ENCODE data around the gene SLC35F5.
A peak's percentile ranks its signal among the peaks of the same experiment; 100 is the strongest.
"Not testable (repeated sequence)": the region's sequence is repeated elsewhere in the genome, so short reads cannot be mapped to it uniquely, and the experiment has no call there.

The SLC35F5 gene, protein sequence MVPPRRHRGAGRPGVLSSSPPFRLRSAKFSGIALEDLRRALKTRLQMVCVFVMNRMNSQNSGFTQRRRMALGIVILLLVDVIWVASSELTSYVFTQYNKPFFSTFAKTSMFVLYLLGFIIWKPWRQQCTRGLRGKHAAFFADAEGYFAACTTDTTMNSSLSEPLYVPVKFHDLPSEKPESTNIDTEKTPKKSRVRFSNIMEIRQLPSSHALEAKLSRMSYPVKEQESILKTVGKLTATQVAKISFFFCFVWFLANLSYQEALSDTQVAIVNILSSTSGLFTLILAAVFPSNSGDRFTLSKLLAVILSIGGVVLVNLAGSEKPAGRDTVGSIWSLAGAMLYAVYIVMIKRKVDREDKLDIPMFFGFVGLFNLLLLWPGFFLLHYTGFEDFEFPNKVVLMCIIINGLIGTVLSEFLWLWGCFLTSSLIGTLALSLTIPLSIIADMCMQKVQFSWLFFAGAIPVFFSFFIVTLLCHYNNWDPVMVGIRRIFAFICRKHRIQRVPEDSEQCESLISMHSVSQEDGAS

GRCh38 chr2:113756355-113757137 is at the start of gene SLC35F5:
Gene SLC35F5, minus strand, starts transcription at chr2:113756642. Its CDS starts 233 bp downstream, at chr2:113756409.
- DNase-seq, result peak; percentile 95

GRCh38 chr2:113799375-113799774 is 42.9 kb upstream of the SLC35F5 start:
- DNase-seq, result no peak

GRCh38 chr2:113797237-113797636 is 40.8 kb upstream of the SLC35F5 start:
- no peak for DNase-seq

- no peak for DNase-seq
These were observed 40.2 kb upstream of the SLC35F5 start for GRCh38 chr2:113796592-113797175.

DNA sequence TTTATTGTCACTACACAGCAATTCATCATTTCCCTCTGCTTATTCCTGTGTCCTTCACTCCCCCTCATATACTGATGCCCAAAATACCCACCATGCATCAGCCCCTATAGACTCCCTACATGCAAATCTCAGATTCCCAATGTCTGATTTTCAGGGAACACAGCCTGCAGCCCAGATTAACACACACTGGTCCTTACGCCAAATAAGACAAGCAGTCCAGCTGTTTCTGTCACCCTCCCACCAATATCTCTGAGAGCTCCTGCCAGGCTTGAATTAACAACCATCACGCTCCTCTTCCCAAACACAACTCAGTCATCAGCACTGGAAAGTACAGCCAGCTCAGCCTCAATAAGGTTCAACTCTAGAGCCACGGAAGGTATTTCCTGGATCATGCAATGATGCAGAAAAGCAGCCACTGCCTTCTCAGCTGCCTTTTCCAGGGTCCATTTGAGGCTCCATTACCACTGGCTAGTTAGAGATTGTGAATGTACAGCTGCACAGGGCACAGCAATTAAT is 39.0 kb upstream of the SLC35F5 start:
- DNase-seq, result no peak

GRCh38 chr2:113791697-113792590 is 35.5 kb upstream of the SLC35F5 start:
- no peak for DNase-seq

GRCh38 chr2:113784823-113785744 is 28.6 kb upstream of the SLC35F5 start:
- no peak for DNase-seq

DNA sequence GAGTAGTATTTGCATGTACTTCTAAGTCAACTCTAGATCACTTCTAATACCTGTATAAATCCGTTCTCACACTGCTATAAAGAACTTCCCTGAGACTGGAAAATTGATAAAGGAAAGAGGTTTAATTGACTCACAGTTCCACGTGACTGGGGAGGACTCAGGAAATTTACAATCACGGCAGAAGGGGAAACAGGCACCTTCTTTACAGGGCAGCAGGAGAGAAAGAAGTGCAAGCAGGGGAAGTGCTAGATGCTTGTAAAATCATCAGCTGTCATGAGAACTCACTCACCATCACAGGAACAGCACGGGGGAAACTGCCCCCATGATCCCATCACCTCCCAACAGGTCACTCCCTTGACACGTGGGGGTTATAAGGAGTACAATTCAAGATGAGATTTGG is 24.0 kb upstream of the SLC35F5 start:
- no peak for DNase-seq

GRCh38 chr2:113777371-113777770 is 20.9 kb upstream of the SLC35F5 start:
- no peak for DNase-seq

DNA sequence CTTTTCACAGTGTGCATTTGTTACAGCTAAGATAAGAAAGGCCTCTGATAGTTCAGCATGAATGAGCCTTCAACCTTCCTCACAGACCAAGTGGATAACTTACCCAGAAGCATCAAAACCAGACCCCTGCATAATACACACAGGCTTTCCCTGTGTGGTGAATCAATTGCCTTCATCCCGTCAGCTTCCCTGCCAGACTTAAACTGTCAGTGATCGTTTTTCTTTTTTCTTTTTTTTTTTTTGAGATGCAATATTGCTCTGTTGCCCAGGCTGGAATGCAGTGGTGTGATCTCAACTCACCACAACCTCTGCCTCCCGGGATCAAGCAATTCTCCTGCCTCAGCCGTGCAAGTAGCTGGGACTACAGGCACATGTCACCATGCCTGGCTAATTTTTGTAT is 20.5 kb upstream of the SLC35F5 start:
- no peak for DNase-seq

DNA sequence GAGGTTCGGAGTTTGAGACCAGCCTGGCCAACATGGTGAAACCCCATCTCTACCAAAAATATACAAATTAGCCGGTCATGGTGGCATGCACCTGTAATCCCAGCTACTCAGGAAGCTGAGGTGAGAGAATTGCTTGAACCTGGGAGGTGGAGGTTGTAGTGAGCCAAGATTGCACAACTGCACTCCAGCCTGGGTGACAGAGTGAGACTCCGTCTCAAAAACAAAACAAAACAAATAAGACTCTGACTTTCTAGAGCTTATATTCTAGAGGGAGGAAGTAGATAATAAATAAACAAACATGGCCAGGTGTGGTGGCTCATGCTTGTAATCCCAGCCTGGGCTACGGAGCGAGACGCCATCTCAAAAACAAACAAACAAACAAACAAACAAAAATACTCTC is 18.2 kb upstream of the SLC35F5 start:
- not testable (repeated sequence) for DNase-seq

DNA sequence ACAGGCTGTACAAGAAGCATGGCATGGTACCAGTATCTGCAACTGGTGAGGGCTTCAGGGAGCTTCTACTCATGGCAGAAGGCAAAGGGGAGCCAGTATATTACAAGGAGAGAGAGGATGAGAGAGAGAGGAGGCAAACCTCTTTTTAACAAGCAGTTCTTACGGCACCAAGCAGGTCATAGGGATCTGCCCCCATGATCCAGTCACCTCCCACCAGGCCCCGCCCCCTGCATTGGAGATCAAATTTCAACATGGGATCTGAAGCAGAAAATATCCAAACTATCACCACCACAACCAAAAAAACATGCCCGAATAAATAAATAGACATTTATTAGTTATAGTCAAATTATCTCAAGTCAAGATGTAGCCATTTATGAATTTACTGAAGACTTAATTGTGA is 14.5 kb upstream of the SLC35F5 start:
- no peak for DNase-seq

GRCh38 chr2:113769555-113769954 is 13.1 kb upstream of the SLC35F5 start:
- no peak for DNase-seq

GRCh38 chr2:113768770-113769169 is 12.3 kb upstream of the SLC35F5 start:
- DNase-seq, result no peak

GRCh38 chr2:113767811-113768460 is 11.5 kb upstream of the SLC35F5 start:
- DNase-seq, result no peak

DNA sequence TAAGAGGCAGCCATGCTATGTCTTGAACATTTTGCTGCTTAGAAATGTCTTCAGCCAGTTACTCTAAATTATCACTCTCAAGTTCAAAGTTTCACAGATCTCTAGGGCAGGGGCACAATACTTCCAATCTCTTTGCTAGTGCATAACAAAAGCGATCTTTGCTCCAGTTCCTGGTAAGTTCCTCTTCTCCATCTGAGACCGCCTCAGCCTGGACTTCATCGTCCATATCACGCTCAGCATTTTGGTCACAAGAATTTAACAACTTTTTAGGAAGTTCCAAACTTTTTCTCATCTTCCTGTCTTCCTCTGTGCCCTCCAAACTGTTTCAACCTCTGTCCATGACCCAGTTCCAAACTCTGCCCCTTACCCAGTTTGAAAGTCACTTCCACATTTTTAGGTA is 8.8 kb upstream of the SLC35F5 start:
- no peak for DNase-seq

DNA sequence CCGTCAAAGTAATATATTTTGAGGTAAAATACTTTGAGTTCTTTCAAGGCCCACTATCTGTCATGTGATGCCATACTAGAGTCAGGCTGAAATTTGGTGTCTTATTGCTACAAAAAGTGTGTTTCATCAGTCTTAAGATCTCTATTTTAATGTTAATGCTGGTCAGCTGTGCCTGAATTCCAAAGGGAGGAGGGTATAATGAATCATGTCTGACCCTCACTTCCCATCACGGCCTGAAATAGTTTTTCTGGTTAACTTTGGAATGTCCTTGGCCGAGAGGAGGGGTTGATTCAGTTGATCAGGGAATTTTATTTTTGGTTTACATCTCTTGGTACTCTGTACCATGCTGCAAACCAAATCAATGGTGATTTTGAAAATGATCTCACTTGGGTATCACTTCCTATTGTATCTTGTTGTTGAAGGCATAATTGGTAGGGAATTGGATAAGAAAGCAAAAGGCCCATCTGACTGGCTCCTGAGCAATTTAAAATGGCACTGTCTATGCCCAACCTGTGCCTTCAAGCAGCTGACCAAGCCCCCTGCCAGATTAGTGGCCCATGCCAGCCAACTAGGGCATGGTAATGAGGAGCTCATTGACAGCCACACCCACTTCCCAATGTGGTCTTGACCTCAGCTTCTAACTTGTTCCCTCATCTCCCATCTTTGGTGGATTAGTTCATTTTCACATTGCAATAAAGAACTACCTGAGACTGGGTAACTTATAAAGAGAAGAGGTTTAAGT is 6.1 kb upstream of the SLC35F5 start:
- no peak for DNase-seq

- DNase-seq, result no peak
These were observed 4.0 kb upstream of the SLC35F5 start for GRCh38 chr2:113760400-113760799.

GRCh38 chr2:113757138-113757657 is 756 bp upstream of the SLC35F5 start:
- no peak for DNase-seq
